MM.1S (cell line): ENCODE measurements around the gene TOP3A.

Source experiments
- EZH2phosphoT487 ChIP-seq: fragments of 300-600 bp; sonication (generic); IDR thresholded peaks from 2 replicates; pipeline ENCODE4 v1.6.1; 2018; ENCODE audit warnings: antibody characterized with exemption, low read length
- TF ChIP-seq, protein P1 (sequence below): fragments of 300-600 bp; sonication (generic); IDR thresholded peaks from 2 replicates; pipeline ENCODE4 v1.5.1; 2016; ENCODE audit warnings: antibody characterized with exemption, low read length, mixed read lengths

DNA sequence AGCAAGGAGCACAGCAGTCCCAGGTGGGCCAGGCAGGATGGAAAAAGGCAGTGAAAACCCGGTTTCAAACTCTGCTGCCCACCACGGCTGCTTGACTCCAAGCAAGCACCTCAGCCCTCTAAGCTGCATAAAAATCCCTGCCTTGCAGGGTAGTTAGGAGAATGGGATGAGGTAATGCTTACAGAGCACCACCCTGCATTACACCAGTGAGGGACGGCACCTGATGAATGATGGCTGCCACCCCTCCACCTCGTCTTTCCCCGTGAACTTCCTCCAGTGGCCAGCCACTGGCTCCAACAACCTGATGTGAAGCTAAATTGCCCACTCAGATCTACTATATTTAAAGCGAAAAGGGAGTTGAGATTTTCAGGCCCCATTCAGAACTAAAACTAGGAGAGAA, 33.0 kb downstream of the TOP3A start:
- TF ChIP-seq, protein P1, sequence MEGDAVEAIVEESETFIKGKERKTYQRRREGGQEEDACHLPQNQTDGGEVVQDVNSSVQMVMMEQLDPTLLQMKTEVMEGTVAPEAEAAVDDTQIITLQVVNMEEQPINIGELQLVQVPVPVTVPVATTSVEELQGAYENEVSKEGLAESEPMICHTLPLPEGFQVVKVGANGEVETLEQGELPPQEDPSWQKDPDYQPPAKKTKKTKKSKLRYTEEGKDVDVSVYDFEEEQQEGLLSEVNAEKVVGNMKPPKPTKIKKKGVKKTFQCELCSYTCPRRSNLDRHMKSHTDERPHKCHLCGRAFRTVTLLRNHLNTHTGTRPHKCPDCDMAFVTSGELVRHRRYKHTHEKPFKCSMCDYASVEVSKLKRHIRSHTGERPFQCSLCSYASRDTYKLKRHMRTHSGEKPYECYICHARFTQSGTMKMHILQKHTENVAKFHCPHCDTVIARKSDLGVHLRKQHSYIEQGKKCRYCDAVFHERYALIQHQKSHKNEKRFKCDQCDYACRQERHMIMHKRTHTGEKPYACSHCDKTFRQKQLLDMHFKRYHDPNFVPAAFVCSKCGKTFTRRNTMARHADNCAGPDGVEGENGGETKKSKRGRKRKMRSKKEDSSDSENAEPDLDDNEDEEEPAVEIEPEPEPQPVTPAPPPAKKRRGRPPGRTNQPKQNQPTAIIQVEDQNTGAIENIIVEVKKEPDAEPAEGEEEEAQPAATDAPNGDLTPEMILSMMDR, result no peak
- no peak for TF ChIP-seq EZH2phosphoT487
